ENCODE measurements around the gene RBKS. TPM values are rescaled to one million over a fixed set of nuclear protein-coding genes. Genes with fewer than 3 reads are reported as not detected.

RBKS gene
- polyA plus RNA-seq, 1 of the 3 experiments (the other 2 are of a cell fraction), result 7.4 TPM

GRCh38 chr2:27929916-27930486, 39.8 kb upstream of the RBKS start:
- POLR2A ChIA-PET, result no interaction called here
- TF ChIP-seq SIN3A (IDR thresholded peaks at IDR 0.05; ENCODE audit: borderline replicate concordance, low read depth, low read length) (no peak), REST (IDR thresholded peaks at IDR 0.05; ENCODE audit: low read depth, low read length) (no peak), MEF2A (IDR thresholded peaks at IDR 0.05; ENCODE audit: borderline replicate concordance, low read depth) (no peak), PBX3 (IDR thresholded peaks at IDR 0.05) (no peak), GATA2 (CRISPR knock-in tag; IDR thresholded peaks at IDR 0.05) (no peak), TAF1 (IDR thresholded peaks at IDR 0.05; ENCODE audit: borderline replicate concordance, low read depth, low read length) (no peak), USF1 (IDR thresholded peaks at IDR 0.05; ENCODE audit: borderline replicate concordance, low read depth) (no peak), RCOR1 (IDR thresholded peaks at IDR 0.05; ENCODE audit: low read length) (no peak), NRF1 (IDR thresholded peaks at IDR 0.05; ENCODE audit: low read depth, low read length) (no peak), TCF12 (IDR thresholded peaks at IDR 0.05) (no peak), MXI1 (IDR thresholded peaks at IDR 0.05; ENCODE audit: low read depth, low read length) (no peak), FOSL2 (IDR thresholded peaks at IDR 0.05; ENCODE audit: borderline replicate concordance, low read depth) (no peak), FOXM1 (IDR thresholded peaks at IDR 0.05; ENCODE audit: low read depth) (no peak), ELF1 (IDR thresholded peaks at IDR 0.05) (no peak)
- no peaks in the 10 kb centered on the region for H3K27me3 ChIP-seq (ENCODE audit: insufficient read depth)
- H3K79me2 ChIP-seq (ENCODE audit: insufficient read depth), result no peaks in the 10 kb centered on the region
- H3K4me1 ChIP-seq (ENCODE audit: control insufficient read depth in 1 of 2, insufficient read depth in 2 of 2, low read depth in 1 of 2, low read length in 1 of 2), result peaks cover 4 to 10% of the 10 kb centered on the region in 2 experiments; a peak in 2 of 4 replicates
- DNase-seq, result no peak
- no peaks in the 10 kb centered on the region for H4K20me1 ChIP-seq (ENCODE audit: insufficient read depth)
- CTCF ChIA-PET, result no interaction called here
- no peaks in the 10 kb centered on the region for H3K9me2 ChIP-seq
- H3F3A ChIP-seq (replicated peaks; ENCODE audit: insufficient read depth), result no peaks in the 10 kb centered on the region
- peaks cover 0 to 16% of the 10 kb centered on the region in 2 experiments for H3K36me3 ChIP-seq (replicated peaks in 1 of 2; ENCODE audit: control insufficient read depth in 1 of 2, insufficient read depth in 2 of 2, low read length in 1 of 2)
- H3K4me3 ChIP-seq (ENCODE audit: low read depth in 2 of 2, low read length in 1 of 2), result no peak overlapping the region
- no peak overlapping the region for H3K4me2 ChIP-seq
- no peak overlapping the region for H2AFZ ChIP-seq (ENCODE audit: low read depth)
- no peak overlapping the region for H3K27ac ChIP-seq (ENCODE audit: low read depth in 2 of 2, low read length in 1 of 2)
- 86% methylated on average over 11 of the region's 11 CpGs for WGBS (ENCODE audit: low lambda C conversion rate)
- no peaks in the 10 kb centered on the region for H3K9me3 ChIP-seq
- no peak overlapping the region for H3K9ac ChIP-seq

All from SK-N-SH (cell line).